Mucosa of stomach (tissue), 1 donor: Measurements from ENCODE around the gene MINK1.
A peak's percentile ranks its signal among the peaks of the same experiment; 100 is the strongest.
"Not testable (repeated sequence)": the region's sequence is repeated elsewhere in the genome, so short reads cannot be mapped to it uniquely, and the experiment has no call there.

ENCODE experiments used
- H3K27me3 ChIP-seq: one replicate; pipeline ENCODE4 v1.7.0; 2013; ENCODE audit warnings: mild to moderate bottlenecking, low read length; ENCODE audit not compliant: control insufficient read depth, insufficient read depth
- H3K36me3 ChIP-seq: one replicate; pipeline ENCODE4 v1.7.0; 2013; ENCODE audit warnings: low read length; ENCODE audit not compliant: control insufficient read depth, insufficient read depth
- H3K4me1 ChIP-seq: one replicate; pipeline ENCODE4 v1.7.0; 2013; ENCODE audit warnings: mild to moderate bottlenecking, low read length; ENCODE audit not compliant: control insufficient read depth, insufficient read depth
- H3K4me3 ChIP-seq: one replicate; pipeline ENCODE4 v1.7.0; 2013; ENCODE audit warnings: low read length
- H3K9ac ChIP-seq: one replicate; pipeline ENCODE4 v1.7.0; 2013; ENCODE audit warnings: mild to moderate bottlenecking, low read length, moderate library complexity
- H3K9me3 ChIP-seq: one replicate; pipeline ENCODE4 v1.7.0; 2013; ENCODE audit warnings: mild to moderate bottlenecking, low read length, moderate library complexity; ENCODE audit not compliant: control insufficient read depth
- donor health status: Pancreatic carcinoma.

Gene MINK1

GRCh38 chr17:4854111-4854681 is 21.1 kb downstream of the MINK1 start:
- Histone ChIP-seq H3K36me3 (no peaks in the 10 kb centered on the region), H3K27me3 (no peaks in the 10 kb centered on the region), H3K9me3 (no peaks in the 10 kb centered on the region), H3K4me3 (no peak overlapping the region), H3K9ac (no peak overlapping the region), H3K4me1 (peaks cover 30% of the 10 kb centered on the region)

- Histone ChIP-seq H3K36me3 (no peaks in the 10 kb centered on the region), H3K27me3 (no peaks in the 10 kb centered on the region), H3K4me3 (no peak overlapping the region), H3K9me3 (no peaks in the 10 kb centered on the region), H3K4me1 (peaks cover 15% of the 10 kb centered on the region), H3K9ac (no peak overlapping the region)
These were observed 23.3 kb downstream of the MINK1 start for GRCh38 chr17:4856271-4856936.

GRCh38 chr17:4856937-4857314 is 23.8 kb downstream of the MINK1 start:
- peaks cover 15% of the 10 kb centered on the region for H3K4me1 ChIP-seq
- H3K9me3 ChIP-seq = no peaks in the 10 kb centered on the region
- no peak overlapping the region for H3K9ac ChIP-seq
- H3K36me3 ChIP-seq = no peaks in the 10 kb centered on the region
- H3K4me3 ChIP-seq = no peak overlapping the region
- no peaks in the 10 kb centered on the region for H3K27me3 ChIP-seq

- H3K27me3 ChIP-seq, H3K4me3 ChIP-seq, H3K36me3 ChIP-seq, H3K9me3 ChIP-seq, H3K9ac ChIP-seq: not testable (repeated sequence)
- peaks cover 15% of the 10 kb centered on the region for H3K4me1 ChIP-seq
These were observed 24.2 kb downstream of the MINK1 start for GRCh38 chr17:4857347-4857746.

- no peak overlapping the region for H3K4me3 ChIP-seq
- H3K9ac ChIP-seq = peak overlapping the region; percentile 43
- no peaks in the 10 kb centered on the region for H3K36me3 ChIP-seq
- no peaks in the 10 kb centered on the region for H3K27me3 ChIP-seq
- no peaks in the 10 kb centered on the region for H3K9me3 ChIP-seq
- H3K4me1 ChIP-seq = peaks cover 15% of the 10 kb centered on the region
These were observed 25.1 kb downstream of the MINK1 start for GRCh38 chr17:4858068-4858881.

GRCh38 chr17:4858882-4859260 is 25.7 kb downstream of the MINK1 start:
- Histone ChIP-seq H3K4me1 (peaks cover 15% of the 10 kb centered on the region), H3K9ac (no peak overlapping the region), H3K27me3 (no peaks in the 10 kb centered on the region), H3K4me3 (no peak overlapping the region), H3K9me3 (no peaks in the 10 kb centered on the region), H3K36me3 (no peaks in the 10 kb centered on the region)

- Histone ChIP-seq H3K9me3 (no peaks in the 10 kb centered on the region), H3K9ac (no peak overlapping the region), H3K4me1 (peaks cover 15% of the 10 kb centered on the region), H3K36me3 (no peaks in the 10 kb centered on the region), H3K27me3 (no peaks in the 10 kb centered on the region), H3K4me3 (no peak overlapping the region)
These were observed 26.9 kb downstream of the MINK1 start for GRCh38 chr17:4859816-4860625.

GRCh38 chr17:4860651-4861050 is 27.5 kb downstream of the MINK1 start:
- Histone ChIP-seq H3K9ac (no peak overlapping the region), H3K36me3 (no peaks in the 10 kb centered on the region), H3K4me1 (peaks cover 15% of the 10 kb centered on the region), H3K9me3 (no peaks in the 10 kb centered on the region), H3K27me3 (no peaks in the 10 kb centered on the region), H3K4me3 (no peak overlapping the region)

GRCh38 chr17:4861052-4861451 is 27.9 kb downstream of the MINK1 start:
- no peak overlapping the region for H3K9ac ChIP-seq
- H3K4me1 ChIP-seq = peaks cover 15% of the 10 kb centered on the region
- H3K9me3 ChIP-seq = no peaks in the 10 kb centered on the region
- no peak overlapping the region for H3K4me3 ChIP-seq
- no peaks in the 10 kb centered on the region for H3K27me3 ChIP-seq
- no peaks in the 10 kb centered on the region for H3K36me3 ChIP-seq

- no peaks in the 10 kb centered on the region for H3K9me3 ChIP-seq
- peaks cover 9% of the 10 kb centered on the region for H3K4me1 ChIP-seq
- no peak overlapping the region for H3K9ac ChIP-seq
- no peaks in the 10 kb centered on the region for H3K27me3 ChIP-seq
- H3K4me3 ChIP-seq = no peak overlapping the region
- H3K36me3 ChIP-seq = no peaks in the 10 kb centered on the region
These were observed 29.6 kb downstream of the MINK1 start for GRCh38 chr17:4862720-4863119.

GRCh38 chr17:4863321-4863720 is 30.2 kb downstream of the MINK1 start:
- H3K9ac ChIP-seq = no peak overlapping the region

GRCh38 chr17:4867535-4867934 is 34.4 kb downstream of the MINK1 start:
- H3K36me3 ChIP-seq, H3K9me3 ChIP-seq, H3K4me1 ChIP-seq, H3K9ac ChIP-seq, H3K27me3 ChIP-seq, H3K4me3 ChIP-seq: not testable (repeated sequence)

More at GRCh38 chr17:4863321-4863720, 30.2 kb downstream of the MINK1 start:
- Histone ChIP-seq H3K4me1 (peaks cover 4% of the 10 kb centered on the region), H3K36me3 (no peaks in the 10 kb centered on the region), H3K9me3 (no peaks in the 10 kb centered on the region), H3K27me3 (no peaks in the 10 kb centered on the region), H3K4me3 (no peak overlapping the region)
